NCI-H82 treated with DMSO at 0.1 percent for 48 hours (cell line): Measurements from ENCODE around the gene NDN.

Experiments used
- DNase-seq: peaks from one replicate; lab custom pipeline; 2025; ENCODE audit not compliant: unreplicated experiment; lab: John Stamatoyannopoulos, UW

The NDN gene

GRCh38 chr15:23644829-23645228 is 42.3 kb downstream of the NDN start:
- no peak for DNase-seq

DNA sequence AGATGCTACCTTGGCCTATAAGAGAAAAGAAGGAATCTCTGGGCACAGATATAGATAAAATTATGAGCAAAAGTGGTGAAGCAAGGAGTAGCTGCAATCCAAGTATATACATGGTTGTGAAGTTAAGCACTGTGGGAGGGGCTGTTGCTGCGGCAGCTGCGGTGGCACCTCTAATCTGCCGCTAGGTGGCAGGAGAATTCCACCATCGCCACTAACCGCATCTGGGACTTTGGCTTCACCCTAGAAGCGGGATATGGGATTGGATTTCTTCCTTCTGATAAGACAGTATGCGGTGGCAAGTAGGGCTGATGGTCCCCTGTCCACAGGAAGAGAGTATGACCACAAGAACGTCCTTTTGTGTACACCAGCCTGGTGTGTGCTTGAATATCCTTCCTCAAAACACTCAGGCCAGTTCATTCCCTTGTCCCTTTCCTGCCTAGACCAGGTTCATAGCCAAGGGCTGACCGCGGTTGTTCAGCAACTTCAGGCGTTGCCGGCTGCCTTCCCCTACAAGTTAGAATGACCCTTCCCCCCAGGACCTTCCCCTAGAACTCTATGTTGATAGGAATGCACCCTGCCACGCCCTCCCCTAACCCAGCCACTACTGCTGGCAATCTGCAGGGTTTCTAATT is 44.6 kb downstream of the NDN start:
- peak; percentile 46 for DNase-seq
